IMR-90 (cell line): ENCODE results near the gene EIF4A3. TPM values are rescaled to one million over a fixed set of nuclear protein-coding genes. Genes with fewer than 3 reads are reported as not detected.

Experiments
- ATAC-seq: fragments of 200-7000 bp; cut with Tn5 transposase; 2 replicates; pipeline ENCODE4 v1.9.1; 2020; ENCODE audit warnings: low read depth, mild to moderate bottlenecking, moderate library complexity
- BruUV-seq: library from RNA; stranded (reverse); fragments of 400-500 nt; replicated peaks from 2 replicates; lab custom pipeline; 2021; lab: Mats Ljungman, UMichigan
- CTCF ChIA-PET: fragments of 300-600 bp; formaldehyde crosslinking; extraction: SDS; loops from one replicate; lab custom pipeline; 2021; ENCODE audit warnings: antibody characterized with exemption; lab: Yijun Ruan, JAX
- POLR2A ChIA-PET: fragments of 300-600 bp; sonication (Branson Sonifier 250); formaldehyde crosslinking; loops from one replicate; lab custom pipeline; 2022; ENCODE audit warnings: antibody characterized with exemption; ENCODE audit not compliant: unreplicated experiment; lab: Charles Lee
- DNase-seq: peaks from one replicate; pipeline ENCODE4 v3.0.0; 2013
- H2AFZ ChIP-seq: replicated peaks from 2 replicates; pipeline ENCODE3; 2013; ENCODE audit warnings: low read length, mild to moderate bottlenecking; ENCODE audit not compliant: poor library complexity
- H2AK5ac ChIP-seq: 2 replicates; pipeline ENCODE4 v1.6.1; 2013; ENCODE audit warnings: low read depth, low read length, inconsistent platforms
- H2AK9ac ChIP-seq: replicated peaks from 2 replicates; pipeline ENCODE3; 2013; ENCODE audit warnings: mild to moderate bottlenecking, low read depth, low read length, moderate library complexity; ENCODE audit not compliant: poor library complexity
- H2BK120ac ChIP-seq: 2 replicates; pipeline ENCODE4 v1.6.1; 2013; ENCODE audit warnings: low read depth, low read length, inconsistent platforms
- H2BK15ac ChIP-seq: 3 replicates; pipeline ENCODE4 v1.6.1; 2013; ENCODE audit warnings: low read depth, low read length, inconsistent platforms
- H2BK20ac ChIP-seq: 2 replicates; pipeline ENCODE4 v1.6.1; 2013; ENCODE audit warnings: low read depth, mild to moderate bottlenecking, inconsistent platforms, low read length, moderate library complexity
- H2BK5ac ChIP-seq: 2 replicates; pipeline ENCODE4 v1.6.1; 2013; ENCODE audit warnings: mild to moderate bottlenecking, low read depth, low read length, inconsistent platforms; ENCODE audit not compliant: poor library complexity, severe bottlenecking
- H3K14ac ChIP-seq: replicated peaks from 2 replicates; pipeline ENCODE4 v1.6.1; 2013; ENCODE audit warnings: low read depth, low read length, inconsistent platforms
- H3K18ac ChIP-seq: 2 replicates; pipeline ENCODE4 v1.6.1; 2013; ENCODE audit warnings: low read depth, low read length, control low read depth
- H3K23ac ChIP-seq: 2 replicates; pipeline ENCODE4 v1.6.1; 2013; ENCODE audit warnings: low read depth, low read length, inconsistent platforms
- H3K27ac ChIP-seq: 2 replicates; pipeline ENCODE4 v1.5.1; 2013; ENCODE audit warnings: mild to moderate bottlenecking, control low read depth, low read length; ENCODE audit not compliant: insufficient read depth
- H3K27me3 ChIP-seq: 2 replicates; pipeline ENCODE4 v1.6.1; 2013; ENCODE audit warnings: low read length; ENCODE audit not compliant: control insufficient read depth, insufficient read depth
- H3K36me3 ChIP-seq: 2 replicates; pipeline ENCODE4 v1.6.1; 2013; ENCODE audit warnings: low read length, mixed read lengths; ENCODE audit not compliant: control insufficient read depth, insufficient read depth
- H3K4ac ChIP-seq: 2 replicates; pipeline ENCODE4 v1.6.1; 2013; ENCODE audit warnings: low read depth, low read length, inconsistent platforms
- H3K4me1 ChIP-seq: 2 replicates; pipeline ENCODE4 v1.6.1; 2013; ENCODE audit warnings: low read length, mixed read lengths; ENCODE audit not compliant: control insufficient read depth, insufficient read depth
- H3K4me2 ChIP-seq: 2 replicates; pipeline ENCODE4 v1.6.1; 2013; ENCODE audit warnings: low read depth, mild to moderate bottlenecking, control low read depth, low read length, moderate library complexity
- H3K4me3 ChIP-seq: 2 replicates; pipeline ENCODE4 v1.5.1; 2013; ENCODE audit warnings: low read depth, mild to moderate bottlenecking, control low read depth, low read length, moderate library complexity; ENCODE audit not compliant: insufficient read depth
- H3K56ac ChIP-seq: 2 replicates; pipeline ENCODE4 v1.6.1; 2013; ENCODE audit warnings: low read length, inconsistent platforms; ENCODE audit not compliant: insufficient read depth; ENCODE audit errors: extremely low read depth
- H3K79me1 ChIP-seq, 2 experiments: 2 replicates each; pipeline ENCODE4 v1.6.1; 2013; ENCODE audit warnings: low read length in 2 of 2, inconsistent platforms in 1 of 2, low read depth in 1 of 2
- H3K9ac ChIP-seq: 2 replicates; pipeline ENCODE4 v1.6.1; 2013; ENCODE audit warnings: low read depth, low read length, control low read depth
- H3K9me1 ChIP-seq: 2 replicates; pipeline ENCODE4 v1.6.1; 2013; ENCODE audit warnings: low read length, inconsistent platforms; ENCODE audit not compliant: insufficient read depth
- H3K9me3 ChIP-seq: 2 replicates; pipeline ENCODE4 v1.6.1; 2013; ENCODE audit warnings: low read length; ENCODE audit not compliant: control insufficient read depth, insufficient read depth
- H4K20me1 ChIP-seq: 2 replicates; pipeline ENCODE4 v1.6.1; 2013; ENCODE audit warnings: low read length, inconsistent platforms; ENCODE audit not compliant: insufficient read depth
- H4K5ac ChIP-seq: 2 replicates; pipeline ENCODE4 v1.6.1; 2013; ENCODE audit warnings: mild to moderate bottlenecking, low read depth, low read length, control low read depth
- H4K8ac ChIP-seq, 2 experiments: 2 replicates each; pipeline ENCODE4 v1.6.1; 2013; ENCODE audit warnings: low read depth in 2 of 2, low read length in 2 of 2, control low read depth in 1 of 2, inconsistent platforms in 1 of 2
- H4K91ac ChIP-seq: 2 replicates; pipeline ENCODE4 v1.6.1; 2013; ENCODE audit warnings: low read depth, low read length, inconsistent platforms; ENCODE audit not compliant: insufficient read depth
- BHLHE40 ChIP-seq: fragments of 150-350 bp; IDR thresholded peaks from 2 replicates; pipeline ENCODE4 v1.6.1; 2016; ENCODE audit warnings: mild to moderate bottlenecking, low read depth, low read length
- CEBPB ChIP-seq: IDR thresholded peaks from 2 replicates; pipeline ENCODE4 v1.6.1; 2012; ENCODE audit warnings: low read depth, low read length, improper control_type of control experiment
- CTCF ChIP-seq: conservative IDR thresholded peaks from 2 replicates; pipeline ENCODE4 v1.5.1; 2012; ENCODE audit warnings: mild to moderate bottlenecking, low read depth, low read length, improper control_type of control experiment
- ELK1 ChIP-seq: fragments of 150-350 bp; IDR thresholded peaks from 2 replicates; pipeline ENCODE4 v1.6.1; 2016; ENCODE audit warnings: low read depth, mild to moderate bottlenecking, low read length, moderate library complexity, borderline replicate concordance
- FOS ChIP-seq: fragments of 150-350 bp; IDR thresholded peaks from 2 replicates; pipeline ENCODE4 v1.6.1; 2016; ENCODE audit warnings: low read depth, low read length
- MAFK ChIP-seq: IDR thresholded peaks from 2 replicates; pipeline ENCODE4 v1.6.1; 2012; ENCODE audit warnings: low read depth, low read length, improper control_type of control experiment
- MAZ ChIP-seq: IDR thresholded peaks from 2 replicates; pipeline ENCODE4 v1.6.1; 2012; ENCODE audit warnings: low read depth, mild to moderate bottlenecking, low read length, improper control_type of control experiment, moderate library complexity, borderline replicate concordance
- POLR2A ChIP-seq: IDR thresholded peaks from 2 replicates; pipeline ENCODE4 v1.6.1; 2012; ENCODE audit warnings: mild to moderate bottlenecking, low read depth, low read length
- RAD21 ChIP-seq: IDR thresholded peaks from 2 replicates; pipeline ENCODE4 v1.6.1; 2012; ENCODE audit warnings: low read length, improper control_type of control experiment
- RCOR1 ChIP-seq: IDR thresholded peaks from 2 replicates; pipeline ENCODE4 v1.6.1; 2012; ENCODE audit warnings: mild to moderate bottlenecking, low read length, improper control_type of control experiment; ENCODE audit not compliant: insufficient replicate concordance
- SMC3 ChIP-seq: fragments of 150-350 bp; IDR thresholded peaks from 2 replicates; pipeline ENCODE4 v1.6.1; 2016; ENCODE audit warnings: low read depth, mild to moderate bottlenecking, antibody characterized with exemption, low read length, moderate library complexity
- USF2 ChIP-seq: fragments of 150-350 bp; IDR thresholded peaks from 2 replicates; pipeline ENCODE4 v1.6.1; 2017; ENCODE audit warnings: mild to moderate bottlenecking, antibody characterized with exemption, low read length, low read depth
- WGBS, 2 experiments: methylation state at CpG; one replicate each; pipeline versions ENCODE4 v1.1.5 to v1.1.7; 2013; ENCODE audit warnings: missing lambda C conversion rate in 2 of 2; ENCODE audit not compliant: insufficient read length in 1 of 2; ENCODE audit errors: extremely low coverage in 2 of 2; 5-methylcytosine and 5-hydroxymethylcytosine counted together
- dilution Hi-C: fragments of 300-500 bp; cut with HindIII; formaldehyde crosslinking; loops from one replicate; pipeline ENCODE4 v1.14.3; 2018; ENCODE audit warnings: low sequenced_read_pairs; ENCODE audit not compliant: unreplicated experiment
- in situ Hi-C: fragments of 300-500 bp; cut with MboI; formaldehyde crosslinking; loops from 3 replicates; pipeline ENCODE4 v1.14.3; 2019; ENCODE audit warnings: low sequenced_read_pairs, inconsistent platforms, mixed read lengths
- intact Hi-C: fragments of 100-400 bp; cut with micrococcal nuclease; formaldehyde crosslinking; loops from 2 replicates; pipeline ENCODE4 v1.10.0; 2022
- polyA plus RNA-seq, 3 experiments: library from polyadenylated mRNA; depleted of rRNA; stranded (reverse); fragments of >200 nt; gene quantifications; 2 replicates each; pipeline ENCODE4 v1.2.3, GENCODE V29; 2012; ENCODE audit warnings: low replicate concordance in 1 of 3
- total RNA-seq: library from RNA; depleted of rRNA; stranded (reverse); fragments of >200 nt; gene quantifications from 2 replicates; pipeline ENCODE4 v1.2.3, GENCODE V29; 2012

The EIF4A3 gene
- total and polyA plus RNA-seq, 2 of the 4 experiments (the other 2 are of a cell fraction) = 85.3 to 97.1 TPM

- Histone ChIP-seq H3K9me1 (no peaks in the 10 kb centered on the region), H2BK15ac (no peak overlapping the region), H4K5ac (no peak overlapping the region), H2BK120ac (no peak overlapping the region), H2AK9ac (no peak overlapping the region), H3K27me3 (peaks cover 11% of the 10 kb centered on the region), H2AFZ (no peak overlapping the region), H3K36me3 (no peaks in the 10 kb centered on the region), H3K4me2 (no peak overlapping the region), H3K4me3 (no peak overlapping the region), H3K23ac (no peak overlapping the region), H2BK5ac (no peak overlapping the region), H3K79me1 (no peaks in the 10 kb centered on the region), H4K8ac (no peak overlapping the region), H3K9ac (no peak overlapping the region), H3K18ac (no peak overlapping the region), H3K4me1 (no peaks in the 10 kb centered on the region; the same call in 1 of the 2 replicates), H3K9me3 (peaks cover 2% of the 10 kb centered on the region; the same call in 1 of the 2 replicates), H3K56ac (no peak overlapping the region), H2BK20ac (no peak overlapping the region), H4K20me1 (no peaks in the 10 kb centered on the region), H2AK5ac (no peak overlapping the region), H3K14ac (no peak overlapping the region), H3K4ac (no peak overlapping the region), H3K27ac (no peak overlapping the region), H4K91ac (no peak overlapping the region)
- ATAC-seq (no peak), DNase-seq (no peak)
- WGBS, 2 experiments = no CpG with 5 or more reads among the region's 2 CpGs
- dilution Hi-C loops = no loop called here
- TF ChIP-seq CTCF (no peak), BHLHE40 (no peak), POLR2A (no peak), RAD21 (no peak), MAZ (no peak), USF2 (no peak), ELK1 (no peak), FOS (no peak), CEBPB (no peak), SMC3 (no peak), RCOR1 (no peak), MAFK (no peak)
- CTCF ChIA-PET = no interaction called here
- BruUV-seq = no TSS peak
- POLR2A ChIA-PET = no interaction called here
- in situ Hi-C loops = no loop called here
- intact Hi-C loops = no loop called here
Measured at GRCh38 chr17:80158846-80159245, 11.9 kb upstream of the EIF4A3 start.
